ENCODE results near the gene SLC35E3.
"Not testable (repeated sequence)": the region's sequence is repeated elsewhere in the genome, so short reads cannot be mapped to it uniquely, and the experiment has no call there.

SLC35E3 gene

GRCh38 chr12:68807274-68807575 is 61.2 kb downstream of the SLC35E3 start:
- Histone ChIP-seq H3K4me1 (ENCODE audit: control insufficient read depth, insufficient read depth, low read length) (peaks cover 21% of the 10 kb centered on the region), H3K9ac (ENCODE audit: low read length) (peak overlapping the region; percentile 74), H3K4me3 (ENCODE audit: low read depth, low read length) (peak overlapping the region; percentile 94), H3K27ac (ENCODE audit: low read depth, low read length) (peak overlapping the region; percentile 73; the same call in 1 of the 2 replicates), H3K36me3 (ENCODE audit: control insufficient read depth, insufficient read depth, low read length) (peaks cover 29% of the 10 kb centered on the region)
- not testable (repeated sequence) for H3K9me3 ChIP-seq (ENCODE audit: control insufficient read depth, insufficient read depth, low read depth, low read length); H3K27me3 ChIP-seq (ENCODE audit: control insufficient read depth, insufficient read depth, low read length)

GRCh38 chr12:68807576-68808387 is 61.8 kb downstream of the SLC35E3 start, which contains the start of gene MDM2:
TSS of gene MDM2 (plus strand) at chr12:68808177. CDS start at chr12:68808478, 301 bp downstream.
- peak within 1 kb of the TSS; percentile 94 for H3K4me3 ChIP-seq (ENCODE audit: low read depth, low read length)
- H3K4me1 ChIP-seq (ENCODE audit: control insufficient read depth, insufficient read depth, low read length) = peaks cover 21% of the 10 kb centered on the region
- H3K27ac ChIP-seq (ENCODE audit: low read depth, low read length) = peak within 1 kb of the TSS; percentile 100
- H3K36me3 ChIP-seq (ENCODE audit: control insufficient read depth, insufficient read depth, low read length) = peaks cover 34% of the 10 kb centered on the region
- H3K27me3 ChIP-seq (ENCODE audit: control insufficient read depth, insufficient read depth, low read length) = no peaks in the 10 kb centered on the region
- no peaks in the 10 kb centered on the region for H3K9me3 ChIP-seq (ENCODE audit: control insufficient read depth, insufficient read depth, low read depth, low read length)
- H3K9ac ChIP-seq (ENCODE audit: low read length) = peak within 1 kb of the TSS; percentile 100

- H3K27ac ChIP-seq (ENCODE audit: low read depth, low read length) = peak overlapping the region; percentile 100
- H3K36me3 ChIP-seq (ENCODE audit: control insufficient read depth, insufficient read depth, low read length) = peaks cover 42% of the 10 kb centered on the region
- peaks cover 21% of the 10 kb centered on the region for H3K4me1 ChIP-seq (ENCODE audit: control insufficient read depth, insufficient read depth, low read length)
- peak overlapping the region; percentile 94 for H3K4me3 ChIP-seq (ENCODE audit: low read depth, low read length)
- H3K9ac ChIP-seq (ENCODE audit: low read length) = peak overlapping the region; percentile 100
- H3K9me3 ChIP-seq (ENCODE audit: control insufficient read depth, insufficient read depth, low read depth, low read length) = no peaks in the 10 kb centered on the region
- H3K27me3 ChIP-seq (ENCODE audit: control insufficient read depth, insufficient read depth, low read length) = no peaks in the 10 kb centered on the region
Observed at GRCh38 chr12:68808388-68809189, 62.6 kb downstream of the SLC35E3 start.

- Histone ChIP-seq H3K9me3 (ENCODE audit: control insufficient read depth, insufficient read depth, low read depth, low read length) (no peaks in the 10 kb centered on the region), H3K4me1 (ENCODE audit: control insufficient read depth, insufficient read depth, low read length) (peaks cover 16% of the 10 kb centered on the region)
Observed at GRCh38 chr12:68809190-68810026, 63.4 kb downstream of the SLC35E3 start.

GRCh38 chr12:68810027-68810389 is 64.0 kb downstream of the SLC35E3 start:
- H3K9ac ChIP-seq (ENCODE audit: low read length) = not testable (repeated sequence)

More at GRCh38 chr12:68809190-68810026, 63.4 kb downstream of the SLC35E3 start:
- peaks cover 51% of the 10 kb centered on the region for H3K36me3 ChIP-seq (ENCODE audit: control insufficient read depth, insufficient read depth, low read length)
- H3K27ac ChIP-seq (ENCODE audit: low read depth, low read length) = peak overlapping the region; percentile 100
- H3K4me3 ChIP-seq (ENCODE audit: low read depth, low read length) = peak overlapping the region; percentile 94
- H3K9ac ChIP-seq (ENCODE audit: low read length) = peak overlapping the region; percentile 81
- H3K27me3 ChIP-seq (ENCODE audit: control insufficient read depth, insufficient read depth, low read length) = no peaks in the 10 kb centered on the region

GRCh38 chr12:68811573-68811972 is 65.6 kb downstream of the SLC35E3 start:
- not testable (repeated sequence) for H3K4me1 ChIP-seq (ENCODE audit: control insufficient read depth, insufficient read depth, low read length); H3K9ac ChIP-seq (ENCODE audit: low read length); H3K27me3 ChIP-seq (ENCODE audit: control insufficient read depth, insufficient read depth, low read length); H3K27ac ChIP-seq (ENCODE audit: low read depth, low read length); H3K9me3 ChIP-seq (ENCODE audit: control insufficient read depth, insufficient read depth, low read depth, low read length)
- peak overlapping the region; percentile 40; the same call in 1 of the 2 replicates for H3K4me3 ChIP-seq (ENCODE audit: low read depth, low read length)
- peaks cover 72% of the 10 kb centered on the region for H3K36me3 ChIP-seq (ENCODE audit: control insufficient read depth, insufficient read depth, low read length)

More at GRCh38 chr12:68810027-68810389, 64.0 kb downstream of the SLC35E3 start:
- peak overlapping the region; percentile 94 for H3K4me3 ChIP-seq (ENCODE audit: low read depth, low read length)
- not testable (repeated sequence) for H3K27me3 ChIP-seq (ENCODE audit: control insufficient read depth, insufficient read depth, low read length); H3K27ac ChIP-seq (ENCODE audit: low read depth, low read length); H3K9me3 ChIP-seq (ENCODE audit: control insufficient read depth, insufficient read depth, low read depth, low read length)
- peaks cover 57% of the 10 kb centered on the region for H3K36me3 ChIP-seq (ENCODE audit: control insufficient read depth, insufficient read depth, low read length)
- H3K4me1 ChIP-seq (ENCODE audit: control insufficient read depth, insufficient read depth, low read length) = peaks cover 10% of the 10 kb centered on the region

- no peaks in the 10 kb centered on the region for H3K27me3 ChIP-seq (ENCODE audit: control insufficient read depth, insufficient read depth, low read length)
- H3K4me1 ChIP-seq (ENCODE audit: control insufficient read depth, insufficient read depth, low read length) = no peaks in the 10 kb centered on the region
- H3K27ac ChIP-seq (ENCODE audit: low read depth, low read length) = no peak overlapping the region
- H3K9ac ChIP-seq (ENCODE audit: low read length) = no peak overlapping the region
- H3K4me3 ChIP-seq (ENCODE audit: low read depth, low read length) = peak overlapping the region; percentile 13; the same call in 1 of the 2 replicates
- no peaks in the 10 kb centered on the region for H3K9me3 ChIP-seq (ENCODE audit: control insufficient read depth, insufficient read depth, low read depth, low read length)
- H3K36me3 ChIP-seq (ENCODE audit: control insufficient read depth, insufficient read depth, low read length) = peaks cover 82% of the 10 kb centered on the region
Observed at GRCh38 chr12:68812553-68813241, 66.7 kb downstream of the SLC35E3 start.

GRCh38 chr12:68813242-68813593 is 67.2 kb downstream of the SLC35E3 start:
- H3K27ac ChIP-seq (ENCODE audit: low read depth, low read length) = no peak overlapping the region
- H3K4me1 ChIP-seq (ENCODE audit: control insufficient read depth, insufficient read depth, low read length) = no peaks in the 10 kb centered on the region
- H3K36me3 ChIP-seq (ENCODE audit: control insufficient read depth, insufficient read depth, low read length) = peaks cover 87% of the 10 kb centered on the region

GRCh38 chr12:68814490-68815231 is 68.7 kb downstream of the SLC35E3 start:
- no peaks in the 10 kb centered on the region for H3K9me3 ChIP-seq (ENCODE audit: control insufficient read depth, insufficient read depth, low read depth, low read length)
- no peaks in the 10 kb centered on the region for H3K4me1 ChIP-seq (ENCODE audit: control insufficient read depth, insufficient read depth, low read length)
- no peaks in the 10 kb centered on the region for H3K27me3 ChIP-seq (ENCODE audit: control insufficient read depth, insufficient read depth, low read length)
- no peak overlapping the region for H3K27ac ChIP-seq (ENCODE audit: low read depth, low read length)
- peaks cover 94% of the 10 kb centered on the region for H3K36me3 ChIP-seq (ENCODE audit: control insufficient read depth, insufficient read depth, low read length)
- no peak overlapping the region for H3K9ac ChIP-seq (ENCODE audit: low read length)
- no peak overlapping the region for H3K4me3 ChIP-seq (ENCODE audit: low read depth, low read length)

More at GRCh38 chr12:68813242-68813593, 67.2 kb downstream of the SLC35E3 start:
- Histone ChIP-seq H3K4me3 (ENCODE audit: low read depth, low read length) (no peak overlapping the region), H3K9ac (ENCODE audit: low read length) (no peak overlapping the region), H3K9me3 (ENCODE audit: control insufficient read depth, insufficient read depth, low read depth, low read length) (no peaks in the 10 kb centered on the region), H3K27me3 (ENCODE audit: control insufficient read depth, insufficient read depth, low read length) (no peaks in the 10 kb centered on the region)
